RPMI7951 (cell line): ENCODE measurements around the gene EGLN1. TPM values are rescaled to one million over a fixed set of nuclear protein-coding genes. Genes with fewer than 3 reads are reported as not detected.
A peak's percentile ranks its signal among the peaks of the same experiment; 100 is the strongest.
"Not testable (repeated sequence)": the region's sequence is repeated elsewhere in the genome, so short reads cannot be mapped to it uniquely, and the experiment has no call there.

Source experiments
- DNase-seq: peaks from one replicate; pipeline ENCODE4 v3.0.0-alpha.2; 2012; ENCODE audit warnings: low read depth
- total RNA-seq: library from RNA; depleted of rRNA; stranded (reverse); fragments of >200 nt; shearing (Covaris generic); gene quantifications from 2 replicates; pipeline ENCODE4 v1.2.3, GENCODE V29; 2014; rRNA removed

Gene EGLN1
- 34.2 and 40.1 TPM in 2 replicates for total RNA-seq

- DNase-seq = peak; percentile 80
These were observed at the start of gene EGLN1 for GRCh38 chr1:231421971-231422797. TSS of gene EGLN1 (minus strand) at chr1:231422287. CDS start at chr1:231421888, 399 bp downstream.

DNA sequence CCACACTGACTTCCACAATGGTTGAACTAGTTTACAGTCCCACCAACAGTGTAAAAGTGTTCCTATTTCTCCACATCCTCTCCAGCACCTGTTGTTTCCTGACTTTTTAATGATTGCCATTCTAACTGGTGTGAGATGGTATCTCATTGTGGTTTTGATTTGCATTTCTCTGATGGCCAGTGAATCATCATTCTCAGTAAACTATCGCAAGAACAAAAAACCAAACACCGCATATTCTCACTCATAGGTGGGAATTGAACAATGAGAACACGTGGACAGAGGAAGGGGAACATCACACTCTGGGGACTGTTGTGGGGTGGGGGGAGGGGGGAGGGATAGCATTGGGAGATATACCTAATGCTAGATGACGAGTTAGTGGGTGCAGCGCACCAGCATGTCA is 49.4 kb upstream of the EGLN1 start:
- DNase-seq = not testable (repeated sequence)

DNA sequence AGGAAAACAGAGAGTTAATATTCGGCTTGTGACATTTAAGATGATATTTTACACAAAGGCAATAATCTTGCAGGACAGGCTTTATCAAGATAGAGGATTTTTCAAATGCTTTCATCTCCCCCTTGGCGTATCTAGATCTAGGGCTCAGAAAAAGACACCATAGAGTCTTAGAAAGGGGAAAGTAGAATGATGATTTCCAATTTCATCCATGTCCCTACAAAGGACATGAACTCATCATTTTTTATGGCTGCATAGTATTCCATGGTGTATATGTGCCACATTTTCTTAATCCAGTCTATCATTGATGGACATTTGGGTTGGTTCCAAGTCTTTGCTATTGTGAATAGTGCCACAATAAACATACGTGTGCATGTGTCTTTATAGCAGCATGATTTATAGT is 48.9 kb upstream of the EGLN1 start:
- DNase-seq = not testable (repeated sequence)

GRCh38 chr1:231467986-231468385 is 45.9 kb upstream of the EGLN1 start:
- DNase-seq = no peak

- peak; percentile 3 for DNase-seq
These were observed 43.0 kb upstream of the EGLN1 start for GRCh38 chr1:231465051-231465450.

- no peak for DNase-seq
These were observed 41.5 kb upstream of the EGLN1 start for GRCh38 chr1:231463541-231463940.

GRCh38 chr1:231460614-231461013 is 38.5 kb upstream of the EGLN1 start:
- DNase-seq = peak; percentile 60

DNA sequence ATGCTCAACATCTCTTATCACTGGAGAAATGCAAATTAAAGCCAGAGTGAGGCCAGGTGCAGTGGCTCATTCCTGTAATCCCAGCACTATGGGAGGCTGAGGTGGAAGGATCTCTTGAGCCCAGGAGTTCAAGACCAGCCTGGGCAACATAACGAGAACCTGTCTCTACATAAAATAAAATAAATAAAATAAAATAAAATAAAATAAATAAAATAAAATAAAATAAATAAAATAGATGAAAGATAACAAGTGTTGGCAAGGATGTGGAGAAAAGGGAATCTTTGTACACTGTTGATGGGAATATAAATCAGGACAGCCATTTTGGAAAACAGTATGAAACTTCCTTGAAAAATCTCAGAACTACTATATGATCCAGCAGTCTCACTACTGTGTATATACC is 37.4 kb upstream of the EGLN1 start:
- DNase-seq = not testable (repeated sequence)

- DNase-seq = not testable (repeated sequence)
These were observed 35.9 kb upstream of the EGLN1 start for GRCh38 chr1:231457956-231458355.

DNA sequence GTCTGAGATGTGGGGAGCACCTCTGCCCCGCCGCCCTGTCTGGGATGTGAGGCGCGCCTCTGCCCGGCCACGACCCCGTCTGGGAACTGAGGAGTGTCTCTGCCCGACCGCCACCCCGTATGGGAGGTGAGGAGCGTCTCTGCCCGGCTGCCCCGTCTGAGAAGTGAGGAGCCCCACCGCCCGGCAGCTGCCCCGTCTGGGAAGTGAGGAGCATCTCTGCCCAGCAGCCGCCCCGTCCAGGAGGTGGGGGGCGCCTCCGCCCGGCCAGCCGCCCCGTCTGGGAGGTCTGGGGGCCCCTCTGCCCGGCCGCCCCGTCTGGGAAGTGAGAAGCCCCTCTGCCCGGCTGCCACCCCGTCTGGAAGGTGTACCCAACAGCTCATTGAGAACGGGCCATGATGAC is 32.0 kb upstream of the EGLN1 start:
- DNase-seq = not testable (repeated sequence)

GRCh38 chr1:231446138-231446537 is 24.1 kb upstream of the EGLN1 start:
- no peak for DNase-seq

DNA sequence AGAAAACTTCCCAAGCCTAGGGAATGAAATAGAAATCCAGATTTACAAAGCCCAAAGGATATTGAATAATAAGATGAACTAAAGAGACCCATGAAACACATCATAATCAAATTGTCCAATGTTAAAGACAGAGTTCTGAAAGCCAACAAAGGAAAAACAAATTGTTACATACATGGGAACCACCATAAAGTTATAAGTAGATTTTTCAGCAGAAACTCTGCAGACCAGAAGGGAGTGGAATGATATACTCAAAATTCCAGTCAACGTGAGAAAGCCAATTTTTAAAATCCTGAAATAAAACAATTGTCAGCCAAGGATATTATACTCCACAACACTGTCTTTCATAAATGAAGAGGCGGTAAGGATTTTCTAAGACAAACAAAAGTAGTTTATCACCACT is 22.0 kb upstream of the EGLN1 start:
- DNase-seq = no peak

GRCh38 chr1:231443363-231443762 is 21.3 kb upstream of the EGLN1 start:
- no peak for DNase-seq

DNA sequence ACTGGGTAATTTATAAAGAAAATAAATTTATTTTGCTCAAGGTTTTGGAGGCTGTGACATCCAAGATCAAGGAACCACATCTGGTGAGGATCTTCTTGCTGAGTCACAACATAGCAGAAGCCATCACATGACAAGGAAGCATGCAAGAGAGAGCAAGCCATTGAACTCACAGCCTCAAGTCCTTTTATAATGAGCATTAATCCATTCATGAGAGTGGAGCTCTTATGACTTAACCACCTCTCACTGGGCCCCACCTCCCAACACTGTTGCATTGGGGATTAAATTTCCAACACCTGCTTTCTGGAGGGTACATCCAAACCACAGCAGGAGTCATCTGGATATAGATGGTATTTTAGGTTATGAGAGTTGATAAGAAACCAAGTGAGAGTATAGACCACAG is 20.6 kb upstream of the EGLN1 start:
- peak; percentile 39 for DNase-seq

DNA sequence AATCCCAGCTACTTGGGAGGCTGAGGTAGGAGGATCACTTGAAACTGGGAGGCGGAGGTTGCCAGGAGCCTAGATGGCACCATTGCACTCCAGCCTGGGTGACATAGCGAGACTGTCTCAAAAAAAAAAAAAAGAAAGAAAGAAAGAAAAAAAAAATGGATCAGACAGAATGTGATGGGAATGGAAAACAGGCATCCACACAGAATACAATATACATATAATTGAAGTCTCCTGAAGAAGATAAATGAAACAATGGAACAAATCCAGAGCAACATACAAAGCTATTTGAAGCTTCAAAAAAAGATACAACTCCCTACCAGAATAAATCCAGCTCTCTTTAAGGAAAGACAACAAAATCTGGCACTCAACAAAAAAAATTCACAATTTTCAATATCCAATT is 10.9 kb upstream of the EGLN1 start:
- no peak for DNase-seq

- no peak for DNase-seq
These were observed 9.8 kb upstream of the EGLN1 start for GRCh38 chr1:231431665-231432415.

DNA sequence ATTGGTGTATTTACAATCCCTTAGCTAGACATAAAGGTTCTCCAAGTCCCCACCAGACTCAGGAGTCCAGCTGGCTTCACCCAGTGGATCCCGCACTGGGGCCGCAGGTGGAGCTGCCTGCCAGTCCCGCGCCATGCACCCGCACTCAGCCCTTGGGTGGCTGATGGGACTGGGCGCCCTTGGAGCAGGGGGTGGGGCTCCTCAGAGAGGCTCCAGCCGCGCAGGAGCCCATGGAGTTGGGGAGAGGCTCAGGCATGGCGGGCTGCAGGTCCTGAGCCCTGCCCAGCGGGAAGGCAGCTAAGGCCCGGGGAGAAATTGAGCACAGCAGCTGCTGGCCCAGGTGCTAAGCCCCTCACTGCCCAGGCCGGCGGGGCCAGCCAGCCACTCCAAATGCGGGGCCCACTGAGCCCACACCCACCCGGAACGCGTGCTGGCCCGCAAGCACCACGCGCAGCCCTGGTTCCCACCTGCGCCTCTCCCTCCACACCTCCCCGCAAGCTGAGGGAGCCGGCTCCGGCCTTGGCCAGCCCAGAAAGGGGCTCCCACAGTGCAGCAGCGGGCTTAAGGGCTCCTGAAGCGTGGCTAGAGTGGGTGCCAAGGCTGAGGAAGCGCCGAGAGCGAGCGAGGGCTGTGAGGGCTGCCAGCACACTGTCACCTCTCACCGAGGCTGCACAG is 8.7 kb upstream of the EGLN1 start:
- DNase-seq = not testable (repeated sequence)

DNA sequence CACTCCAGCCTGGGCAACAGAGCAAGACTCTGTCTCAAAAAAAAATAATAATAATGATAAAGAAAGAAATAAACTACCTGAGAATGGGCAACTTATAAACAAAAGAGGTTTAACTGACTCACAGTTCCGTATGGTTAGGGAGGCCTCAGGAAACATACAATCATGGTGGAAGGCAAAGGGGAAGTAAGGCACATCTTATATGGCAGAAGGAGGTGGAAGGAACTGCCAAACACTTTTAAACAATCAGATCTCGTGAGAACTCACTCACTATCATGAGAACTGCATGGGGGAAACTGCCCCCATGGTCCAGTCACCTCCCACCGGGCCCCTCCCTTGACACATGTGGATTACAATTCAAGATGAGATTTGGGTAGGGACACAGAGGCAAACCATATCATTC is 6.3 kb upstream of the EGLN1 start:
- DNase-seq = no peak

- no peak for DNase-seq
These were observed 3.1 kb upstream of the EGLN1 start for GRCh38 chr1:231424950-231425805.

- no peak for DNase-seq
These were observed 1.6 kb upstream of the EGLN1 start for GRCh38 chr1:231423648-231424047.

DNA sequence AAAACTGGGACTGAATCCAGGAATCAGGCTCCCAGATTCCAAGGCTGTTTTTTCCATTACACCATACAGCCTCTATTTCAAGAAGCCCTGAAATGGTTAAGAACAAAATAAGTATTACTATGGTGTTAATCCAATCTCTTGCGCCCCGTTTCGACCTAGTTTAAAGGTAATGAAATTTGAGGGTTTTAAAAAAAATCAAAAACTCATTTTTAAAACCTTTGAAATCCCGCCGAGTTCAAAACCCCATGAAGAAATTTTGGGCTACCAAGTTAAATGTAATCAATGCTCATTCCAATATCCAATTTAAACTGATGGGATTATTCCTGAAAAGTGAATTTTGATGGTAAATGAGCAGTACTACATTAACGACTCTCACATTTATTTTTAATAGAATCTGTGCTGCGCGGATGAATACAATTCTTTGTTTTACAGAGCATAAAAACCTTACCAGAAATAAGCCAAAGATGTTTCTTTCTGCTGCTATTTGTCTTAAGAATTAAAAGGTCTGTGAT is 767 bp upstream of the EGLN1 start:
- DNase-seq = no peak
